Neural progenitor cell (in vitro differentiated cells): ENCODE data around the gene ILRUN. TPM values are rescaled to one million over a fixed set of nuclear protein-coding genes. Genes with fewer than 3 reads are reported as not detected.

Source experiments
- DNase-seq: peaks from one replicate; pipeline ENCODE4 v3.0.0-alpha.2; 2016; ENCODE audit warnings: low spot score
- H2AFZ ChIP-seq: fragments of 200-600 bp; sonication (generic); replicated peaks from 2 replicates; pipeline ENCODE4 v1.6.1; 2016; ENCODE audit warnings: antibody characterized with exemption
- H3F3A ChIP-seq: fragments of 200-600 bp; sonication (generic); 2 replicates; pipeline ENCODE4 v1.6.1; 2016; ENCODE audit warnings: antibody characterized with exemption, low read depth
- H3K27ac ChIP-seq: fragments of 200-600 bp; sonication (generic); 2 replicates; pipeline ENCODE4 v1.5.1; 2016; ENCODE audit warnings: mild to moderate bottlenecking
- H3K27me3 ChIP-seq: fragments of 200-600 bp; sonication (generic); 2 replicates; pipeline ENCODE4 v1.6.1; 2016; ENCODE audit warnings: mild to moderate bottlenecking, moderate library complexity
- H3K36me3 ChIP-seq: fragments of 200-600 bp; sonication (generic); 2 replicates; pipeline ENCODE4 v1.5.1; 2016
- H3K4me1 ChIP-seq: fragments of 200-600 bp; sonication (generic); 2 replicates; pipeline ENCODE4 v1.6.1; 2016; ENCODE audit warnings: mixed run types
- H3K4me2 ChIP-seq: fragments of 200-600 bp; sonication (generic); 2 replicates; pipeline ENCODE4 v1.6.1; 2016
- H3K4me3 ChIP-seq: fragments of 200-600 bp; sonication (generic); 2 replicates; pipeline ENCODE4 v1.5.1; 2016
- H3K79me2 ChIP-seq: fragments of 200-600 bp; sonication (generic); 2 replicates; pipeline ENCODE4 v1.6.1; 2016; ENCODE audit warnings: low read depth
- H3K9ac ChIP-seq: fragments of 200-600 bp; sonication (generic); 2 replicates; pipeline ENCODE4 v1.6.1; 2016
- H3K9me3 ChIP-seq: fragments of 200-600 bp; sonication (generic); 2 replicates; pipeline ENCODE4 v1.5.1; 2016; ENCODE audit warnings: low read depth
- H4K20me1 ChIP-seq: fragments of 200-600 bp; sonication (generic); 2 replicates; pipeline ENCODE4 v1.6.1; 2016; ENCODE audit warnings: low read depth
- H3K27ac Mint-ChIP-seq: 3 replicates; pipeline ENCODE4 v1.8.0; 2021; ENCODE audit warnings: mixed read lengths
- H3K27me3 Mint-ChIP-seq: 2 replicates; pipeline ENCODE4 v1.8.0; 2022; ENCODE audit warnings: low read depth, mild to moderate bottlenecking, inconsistent platforms, moderate library complexity, mixed read lengths; ENCODE audit not compliant: insufficient read depth
- H3K36me3 Mint-ChIP-seq: 3 replicates; pipeline ENCODE4 v1.8.0; 2021; ENCODE audit warnings: mixed read lengths
- H3K4me1 Mint-ChIP-seq: 3 replicates; pipeline ENCODE4 v1.8.0; 2021; ENCODE audit warnings: mixed read lengths
- H3K4me3 Mint-ChIP-seq: 3 replicates; pipeline ENCODE4 v1.8.0; 2021; ENCODE audit warnings: mild to moderate bottlenecking, moderate library complexity, mixed read lengths
- H3K9me3 Mint-ChIP-seq: 3 replicates; pipeline ENCODE4 v1.8.0; 2020; ENCODE audit warnings: mixed read lengths
- EZH2 ChIP-seq: fragments of 200-600 bp; sonication (generic); IDR thresholded peaks from 2 replicates; pipeline ENCODE4 v1.6.1; 2017; ENCODE audit warnings: antibody characterized with exemption, mild to moderate bottlenecking, moderate library complexity
- EZH2phosphoT487 ChIP-seq: fragments of 200-600 bp; sonication (generic); IDR thresholded peaks from 2 replicates; pipeline ENCODE4 v1.6.1; 2017; ENCODE audit warnings: antibody characterized with exemption
- total RNA-seq: library from RNA; depleted of rRNA; stranded (reverse); fragments of >200 nt; gene quantifications from 2 replicates; pipeline ENCODE4 v1.2.3, GENCODE V29; 2015; ENCODE audit warnings: low replicate concordance
- TF ChIP-seq, protein P1 (sequence below): fragments of 200-600 bp; sonication (generic); IDR thresholded peaks from 2 replicates; pipeline ENCODE4 v1.5.1; 2017; ENCODE audit warnings: antibody characterized with exemption, mild to moderate bottlenecking

The ILRUN gene
- total RNA-seq, 1 donor from 2014 or later, result 33.2 TPM

DNA sequence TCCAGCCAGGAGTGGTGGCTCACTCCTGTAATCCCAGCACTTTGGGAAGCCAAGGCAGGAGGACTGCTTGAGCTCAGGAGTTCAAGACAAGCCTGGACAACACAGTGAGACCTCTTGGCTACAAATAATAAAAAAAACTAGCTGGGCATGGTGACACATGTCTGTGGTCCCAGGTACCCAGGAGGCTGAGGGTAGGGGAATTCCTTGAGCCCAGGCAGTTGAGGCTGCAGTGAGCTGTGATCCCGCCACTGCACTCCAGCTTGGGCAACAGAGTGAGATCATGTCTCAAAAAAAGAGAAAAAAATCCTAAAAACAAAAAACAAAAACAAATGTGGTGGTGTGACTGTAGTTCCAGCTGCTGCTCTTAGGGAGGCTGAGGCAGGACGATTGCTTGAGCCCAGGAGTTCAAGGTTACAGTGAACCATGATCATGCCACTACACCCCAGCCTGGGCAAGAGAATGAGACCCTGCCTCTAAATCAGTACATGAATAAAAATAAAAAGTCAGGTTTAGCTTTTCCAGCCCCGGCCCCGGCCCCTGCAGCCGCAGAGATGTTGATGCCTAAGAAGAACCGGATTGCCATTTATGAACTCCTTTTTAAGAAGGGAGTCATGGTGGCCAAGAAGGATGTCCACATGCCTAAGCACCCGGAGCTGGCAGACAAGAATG lies 47.2 kb upstream of the ILRUN start:
- no peaks in the 10 kb centered on the region for H3K27me3 ChIP-seq
- DNase-seq, result no peak
- no peak overlapping the region for H3K9ac ChIP-seq
- H3K9me3 Mint-ChIP-seq, result no peaks in the 10 kb centered on the region
- no peak overlapping the region for H2AFZ ChIP-seq
- H3F3A ChIP-seq, result no peaks in the 10 kb centered on the region
- H3K36me3 ChIP-seq, result no peaks in the 10 kb centered on the region
- H3K4me1 ChIP-seq, result no peaks in the 10 kb centered on the region
- H3K79me2 ChIP-seq, result no peaks in the 10 kb centered on the region
- H3K36me3 Mint-ChIP-seq, result no peaks in the 10 kb centered on the region
- H3K27me3 Mint-ChIP-seq, result no peaks in the 10 kb centered on the region
- H4K20me1 ChIP-seq, result no peaks in the 10 kb centered on the region
- H3K27ac ChIP-seq, result no peak overlapping the region
- H3K4me3 Mint-ChIP-seq, result no peak overlapping the region
- no peaks in the 10 kb centered on the region for H3K9me3 ChIP-seq
- peaks cover 10% of the 10 kb centered on the region for H3K4me1 Mint-ChIP-seq
- H3K27ac Mint-ChIP-seq, result no peak overlapping the region
- H3K4me2 ChIP-seq, result no peak overlapping the region
- H3K4me3 ChIP-seq, result no peak overlapping the region
- TF ChIP-seq EZH2 (no peak), EZH2phosphoT487 (no peak)
- TF ChIP-seq, protein P1, sequence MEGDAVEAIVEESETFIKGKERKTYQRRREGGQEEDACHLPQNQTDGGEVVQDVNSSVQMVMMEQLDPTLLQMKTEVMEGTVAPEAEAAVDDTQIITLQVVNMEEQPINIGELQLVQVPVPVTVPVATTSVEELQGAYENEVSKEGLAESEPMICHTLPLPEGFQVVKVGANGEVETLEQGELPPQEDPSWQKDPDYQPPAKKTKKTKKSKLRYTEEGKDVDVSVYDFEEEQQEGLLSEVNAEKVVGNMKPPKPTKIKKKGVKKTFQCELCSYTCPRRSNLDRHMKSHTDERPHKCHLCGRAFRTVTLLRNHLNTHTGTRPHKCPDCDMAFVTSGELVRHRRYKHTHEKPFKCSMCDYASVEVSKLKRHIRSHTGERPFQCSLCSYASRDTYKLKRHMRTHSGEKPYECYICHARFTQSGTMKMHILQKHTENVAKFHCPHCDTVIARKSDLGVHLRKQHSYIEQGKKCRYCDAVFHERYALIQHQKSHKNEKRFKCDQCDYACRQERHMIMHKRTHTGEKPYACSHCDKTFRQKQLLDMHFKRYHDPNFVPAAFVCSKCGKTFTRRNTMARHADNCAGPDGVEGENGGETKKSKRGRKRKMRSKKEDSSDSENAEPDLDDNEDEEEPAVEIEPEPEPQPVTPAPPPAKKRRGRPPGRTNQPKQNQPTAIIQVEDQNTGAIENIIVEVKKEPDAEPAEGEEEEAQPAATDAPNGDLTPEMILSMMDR, result no peak

DNA sequence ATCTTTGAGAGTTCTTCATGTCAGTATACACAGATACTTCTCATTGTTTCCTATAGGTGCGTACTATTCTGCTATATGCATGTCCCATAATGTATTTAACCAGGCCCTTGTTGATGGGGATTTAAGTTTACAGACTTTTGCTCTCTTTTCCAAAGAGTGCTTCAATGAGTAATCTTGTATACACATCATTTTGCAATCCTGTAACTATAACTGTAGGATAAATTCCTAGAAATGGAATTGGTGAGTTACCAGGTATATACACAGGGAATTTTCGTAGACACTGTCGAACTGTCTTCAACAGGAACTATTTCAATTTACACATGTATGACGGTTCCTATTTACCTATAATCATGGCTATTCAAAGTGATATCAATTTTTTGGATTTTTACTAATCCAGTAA lies 45.5 kb upstream of the ILRUN start:
- H3K4me2 ChIP-seq, result no peak overlapping the region
- H3K4me1 Mint-ChIP-seq, result peaks cover 10% of the 10 kb centered on the region
- H4K20me1 ChIP-seq, result no peaks in the 10 kb centered on the region
- no peaks in the 10 kb centered on the region for H3F3A ChIP-seq
- H3K4me1 ChIP-seq, result no peaks in the 10 kb centered on the region
- no peaks in the 10 kb centered on the region for H3K36me3 ChIP-seq
- H3K27me3 ChIP-seq, result no peaks in the 10 kb centered on the region
- H3K79me2 ChIP-seq, result no peaks in the 10 kb centered on the region
- no peaks in the 10 kb centered on the region for H3K27me3 Mint-ChIP-seq
- no peak overlapping the region for H2AFZ ChIP-seq
- H3K27ac Mint-ChIP-seq, result no peak overlapping the region
- no peaks in the 10 kb centered on the region for H3K9me3 ChIP-seq
- H3K9me3 Mint-ChIP-seq, result no peaks in the 10 kb centered on the region
- TF ChIP-seq, protein P1, result no peak
- no peak for TF ChIP-seq EZH2
- H3K4me3 Mint-ChIP-seq, result no peak overlapping the region
- H3K4me3 ChIP-seq, result no peak overlapping the region
- no peak overlapping the region for H3K9ac ChIP-seq
- DNase-seq, result no peak
- H3K36me3 Mint-ChIP-seq, result no peaks in the 10 kb centered on the region
- no peak overlapping the region for H3K27ac ChIP-seq

DNA sequence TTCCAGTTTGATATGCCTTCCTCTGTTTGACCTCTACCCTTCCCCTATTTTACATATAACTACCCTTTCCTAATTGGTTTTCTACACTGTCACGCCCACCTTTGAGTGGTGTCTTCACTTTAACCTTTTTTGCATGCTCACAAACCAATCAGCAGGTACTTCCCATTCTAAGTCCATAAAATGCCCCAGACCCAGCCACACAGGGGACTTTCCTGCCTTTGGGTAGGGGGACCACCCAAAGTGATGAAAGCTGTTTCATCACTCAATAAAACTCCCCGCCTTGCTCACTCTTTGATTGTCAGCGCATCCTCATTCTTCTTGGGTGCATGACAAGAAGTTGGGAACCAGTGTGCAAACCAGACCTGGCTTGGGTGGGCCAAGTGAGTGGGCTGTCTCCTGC lies 40.3 kb upstream of the ILRUN start:
- Histone ChIP-seq H3K4me2 (no peak overlapping the region), H3K27me3 (no peaks in the 10 kb centered on the region), H3K4me3 (no peak overlapping the region), H3K27ac (no peak overlapping the region), H4K20me1 (no peaks in the 10 kb centered on the region), H3K9me3 (no peaks in the 10 kb centered on the region), H3K9ac (no peak overlapping the region), H2AFZ (no peak overlapping the region), H3K36me3 (no peaks in the 10 kb centered on the region), H3K4me1 (no peaks in the 10 kb centered on the region), H3F3A (no peaks in the 10 kb centered on the region), H3K79me2 (no peaks in the 10 kb centered on the region)
- DNase-seq, result no peak
- Mint-ChIP-seq H3K4me1 (peaks cover 10% of the 10 kb centered on the region), H3K4me3 (no peak overlapping the region), H3K27ac (no peak overlapping the region), H3K36me3 (no peaks in the 10 kb centered on the region), H3K27me3 (peaks cover 3% of the 10 kb centered on the region), H3K9me3 (no peaks in the 10 kb centered on the region)
- TF ChIP-seq EZH2, result no peak
- TF ChIP-seq EZH2phosphoT487, result no peak
- TF ChIP-seq, protein P1, result no peak
